A549 (cell line): ENCODE measurements around the gene MUC20.

ENCODE experiments used
- CHD2 ChIP-seq: fragments of 150-350 bp; IDR thresholded peaks from 2 replicates; pipeline ENCODE4 v1.6.1; 2014; ENCODE audit warnings: low read length; ENCODE audit not compliant: partially characterized antibody
- EHF ChIP-seq: fragments of 250-450 bp; sonication (Bioruptor Pico); IDR thresholded peaks from 2 replicates; pipeline ENCODE4 v1.5.0; 2020; ENCODE audit warnings: mild to moderate bottlenecking
- JUN ChIP-seq, 2 experiments: fragments of >200 bp; sonication (Bioruptor Twin); formaldehyde crosslinking; IDR thresholded peaks; 2 replicates in 1 of 2; 3 replicates in 1 of 2; pipeline ENCODE4 v1.6.1; 2016 to 2017
- MAZ ChIP-seq: fragments of 150-350 bp; IDR thresholded peaks from 2 replicates; pipeline ENCODE4 v1.6.1; 2014; ENCODE audit warnings: antibody characterized with exemption, low read depth, low read length, borderline replicate concordance
- POLR2A ChIP-seq: IDR thresholded peaks from 2 replicates; pipeline ENCODE4 v1.6.1; 2012; ENCODE audit warnings: mild to moderate bottlenecking, low read length
- ZFP36 ChIP-seq: fragments of 450-650 bp; IDR thresholded peaks from 2 replicates; pipeline ENCODE4 v1.6.1; 2014; ENCODE audit warnings: borderline replicate concordance; ENCODE audit not compliant: partially characterized antibody
- TF ChIP-seq, protein P1 (sequence below): fragments of >200 bp; sonication (Bioruptor Twin); formaldehyde crosslinking; IDR thresholded peaks from 3 replicates; pipeline ENCODE4 v1.5.1; 2016

DNA sequence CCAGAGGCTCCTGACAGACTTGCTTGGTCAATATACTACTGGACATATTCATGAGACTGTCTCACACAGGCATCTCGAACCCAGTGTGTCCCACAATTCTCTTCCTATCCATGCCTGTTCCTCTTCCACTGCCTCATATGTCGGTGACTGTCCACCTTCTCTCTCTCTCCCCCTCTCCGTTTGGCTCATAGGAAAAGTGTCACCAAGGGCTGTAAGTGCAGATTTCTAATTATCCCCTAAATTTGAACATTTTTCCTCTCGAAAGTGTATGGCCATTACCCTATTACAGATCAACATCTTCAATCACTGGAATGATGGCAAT lies 22.5 kb upstream of the MUC20 start:
- TF ChIP-seq EHF (no peak), MAZ (no peak), ZFP36 (no peak), CHD2 (no peak), POLR2A (no peak), JUN (IDR thresholded peaks at IDR 0.05) (no peak)
- TF ChIP-seq, protein P1, sequence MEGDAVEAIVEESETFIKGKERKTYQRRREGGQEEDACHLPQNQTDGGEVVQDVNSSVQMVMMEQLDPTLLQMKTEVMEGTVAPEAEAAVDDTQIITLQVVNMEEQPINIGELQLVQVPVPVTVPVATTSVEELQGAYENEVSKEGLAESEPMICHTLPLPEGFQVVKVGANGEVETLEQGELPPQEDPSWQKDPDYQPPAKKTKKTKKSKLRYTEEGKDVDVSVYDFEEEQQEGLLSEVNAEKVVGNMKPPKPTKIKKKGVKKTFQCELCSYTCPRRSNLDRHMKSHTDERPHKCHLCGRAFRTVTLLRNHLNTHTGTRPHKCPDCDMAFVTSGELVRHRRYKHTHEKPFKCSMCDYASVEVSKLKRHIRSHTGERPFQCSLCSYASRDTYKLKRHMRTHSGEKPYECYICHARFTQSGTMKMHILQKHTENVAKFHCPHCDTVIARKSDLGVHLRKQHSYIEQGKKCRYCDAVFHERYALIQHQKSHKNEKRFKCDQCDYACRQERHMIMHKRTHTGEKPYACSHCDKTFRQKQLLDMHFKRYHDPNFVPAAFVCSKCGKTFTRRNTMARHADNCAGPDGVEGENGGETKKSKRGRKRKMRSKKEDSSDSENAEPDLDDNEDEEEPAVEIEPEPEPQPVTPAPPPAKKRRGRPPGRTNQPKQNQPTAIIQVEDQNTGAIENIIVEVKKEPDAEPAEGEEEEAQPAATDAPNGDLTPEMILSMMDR, result no peak
